Daoy (cell line): ENCODE measurements around the gene MADCAM1. TPM values are rescaled to one million over a fixed set of nuclear protein-coding genes. Genes with fewer than 3 reads are reported as not detected.

Experiments
- total RNA-seq: library from RNA; depleted of rRNA; stranded (reverse); fragments of >200 nt; shearing (Covaris generic); gene quantifications from 2 replicates; pipeline ENCODE4 v1.2.3, GENCODE V29; 2014; rRNA removed

Gene MADCAM1
- total RNA-seq, 1 experiment from 2014 or later, result not detected

Other genes with a start within 250 kb of the MADCAM1 start
- gene PLPP2, start 205.1 kb upstream of the MADCAM1 start, total RNA-seq, result 42.7 and 54.6 TPM in 2 replicates
- gene MIER2, start 151.7 kb upstream of the MADCAM1 start, total RNA-seq, result 8.8 and 12.9 TPM in 2 replicates
- 0.06 TPM in 1 of 2 replicates, not detected in the other for gene C2CD4C, start 87.3 kb upstream of the MADCAM1 start, total RNA-seq
- 0.11 TPM in 1 of 2 replicates, not detected in the other for gene SHC2, start 35.5 kb upstream of the MADCAM1 start, total RNA-seq
- 54.9 and 58.9 TPM in 2 replicates for gene TPGS1, start 11.0 kb downstream of the MADCAM1 start, total RNA-seq
- 105 and 108 TPM in 2 replicates for gene CDC34, start 35.3 kb downstream of the MADCAM1 start, total RNA-seq
- 4.2 and 5.5 TPM in 2 replicates for gene GZMM, start 47.6 kb downstream of the MADCAM1 start, total RNA-seq
- 501 and 514 TPM in 2 replicates for gene BSG, start 76.1 kb downstream of the MADCAM1 start, total RNA-seq
- gene HCN2, start 93.4 kb downstream of the MADCAM1 start, total RNA-seq, result 0.09 and 0.97 TPM in 2 replicates
- 92.3 and 96.8 TPM in 2 replicates for gene POLRMT, start 137.1 kb downstream of the MADCAM1 start, total RNA-seq
- not detected in 2 replicates for gene FGF22, start 143.4 kb downstream of the MADCAM1 start, total RNA-seq
- 58.2 and 62.7 TPM in 2 replicates for gene RNF126, start 166.7 kb downstream of the MADCAM1 start, total RNA-seq
- 104 and 119 TPM in 2 replicates for gene FSTL3, start 179.9 kb downstream of the MADCAM1 start, total RNA-seq
- not detected in 2 replicates for gene PRSS57, start 199.0 kb downstream of the MADCAM1 start, total RNA-seq
- 1.1 and 7.7 TPM in 2 replicates for gene PALM, start 212.4 kb downstream of the MADCAM1 start, total RNA-seq